ENCODE measurements around the gene MGAT5B.

The MGAT5B gene

GRCh38 chr17:76902476-76902875 is 34.3 kb downstream of the MGAT5B start:
- CTCF ChIA-PET = no interaction called here

GRCh38 chr17:76903631-76904030 is 35.4 kb downstream of the MGAT5B start:
- H3K27ac ChIP-seq = no peak overlapping the region
- ChIA-PET POLR2A (ENCODE audit: low non-redundant PET) (no interaction called here), CTCF (no interaction called here)
- TF ChIP-seq CTCF (conservative IDR thresholded peaks at IDR 0.05; ENCODE audit: low read depth) = no peak
- no peak for DNase-seq (ENCODE audit: low spot score)

More at GRCh38 chr17:76902476-76902875, 34.3 kb downstream of the MGAT5B start:
- TF ChIP-seq CTCF (conservative IDR thresholded peaks at IDR 0.05; ENCODE audit: low read depth) = no peak
- POLR2A ChIA-PET (ENCODE audit: low non-redundant PET) = no interaction called here
- H3K27ac ChIP-seq = no peak overlapping the region
- DNase-seq (ENCODE audit: low spot score) = no peak

GRCh38 chr17:76904116-76904515 is 35.9 kb downstream of the MGAT5B start:
- no peak for DNase-seq (ENCODE audit: low spot score)
- no peak for TF ChIP-seq CTCF (conservative IDR thresholded peaks at IDR 0.05; ENCODE audit: low read depth)
- CTCF ChIA-PET = no interaction called here
- POLR2A ChIA-PET (ENCODE audit: low non-redundant PET) = no interaction called here
- no peak overlapping the region for H3K27ac ChIP-seq

- H3K27ac ChIP-seq = no peak overlapping the region
- no peak for TF ChIP-seq CTCF (conservative IDR thresholded peaks at IDR 0.05; ENCODE audit: low read depth)
- DNase-seq (ENCODE audit: low spot score) = no peak
- ChIA-PET CTCF (interaction anchor here (0.5 to 1.2 kb wide), 2 partner anchors 151 to 971 kb away, joined by 4 read pairs; no protein-coding TSS in a partner anchor), POLR2A (ENCODE audit: low non-redundant PET) (no interaction called here)
These were observed 36.8 kb downstream of the MGAT5B start for GRCh38 chr17:76905036-76905435.

GRCh38 chr17:76905836-76906235 is 37.6 kb downstream of the MGAT5B start:
- no peak for DNase-seq (ENCODE audit: low spot score)
- TF ChIP-seq CTCF (conservative IDR thresholded peaks at IDR 0.05; ENCODE audit: low read depth) = no peak
- POLR2A ChIA-PET (ENCODE audit: low non-redundant PET) = no interaction called here
- H3K27ac ChIP-seq = no peak overlapping the region
- CTCF ChIA-PET = interaction anchor here (0.5 to 1.2 kb wide), 2 partner anchors 150 to 970 kb away, joined by 4 read pairs; no protein-coding TSS in a partner anchor

GRCh38 chr17:76906463-76906862 is 38.3 kb downstream of the MGAT5B start:
- CTCF ChIA-PET = no interaction called here

More at GRCh38 chr17:76906463-76906862, 38.3 kb downstream of the MGAT5B start:
- DNase-seq (ENCODE audit: low spot score) = no peak
- no peak overlapping the region for H3K27ac ChIP-seq
- POLR2A ChIA-PET (ENCODE audit: low non-redundant PET) = no interaction called here
- TF ChIP-seq CTCF (conservative IDR thresholded peaks at IDR 0.05; ENCODE audit: low read depth) = no peak

Measured in RWPE1 (cell line).